OCI-LY7 (cell line): ENCODE measurements around the gene CDC5L. TPM values are rescaled to one million over a fixed set of nuclear protein-coding genes. Genes with fewer than 3 reads are reported as not detected.
A peak's percentile ranks its signal among the peaks of the same experiment; 100 is the strongest.

Experiments used
- BruUV-seq: library from RNA; stranded (reverse); fragments of 400-500 nt; replicated peaks from 2 replicates; lab custom pipeline; 2021; lab: Mats Ljungman, UMichigan
- CTCF ChIA-PET: fragments of 300-600 bp; sonication (Branson Sonifier 250); formaldehyde crosslinking; loops from one replicate; lab custom pipeline; 2022; ENCODE audit warnings: antibody characterized with exemption; ENCODE audit not compliant: unreplicated experiment; lab: Charles Lee
- POLR2A ChIA-PET: fragments of 300-600 bp; sonication (Branson Sonifier 250); formaldehyde crosslinking; loops from one replicate; lab custom pipeline; 2022; ENCODE audit warnings: antibody characterized with exemption; lab: Charles Lee
- DNase-seq: peaks from one replicate; pipeline ENCODE4 v3.0.0-alpha.2; 2015; ENCODE audit warnings: low spot score
- H2AFZ ChIP-seq: fragments of 200-600 bp; sonication (generic), shearing (Covaris generic); 2 replicates; pipeline ENCODE4 v1.6.1; 2014; ENCODE audit warnings: mild to moderate bottlenecking, antibody characterized with exemption, low read length, moderate library complexity
- H3K27ac ChIP-seq: fragments of 200-600 bp; sonication (generic); 2 replicates; pipeline ENCODE4 v1.5.1; 2014; ENCODE audit warnings: mixed run types, low read depth, mild to moderate bottlenecking, moderate library complexity, low read length, inconsistent platforms; ENCODE audit not compliant: poor library complexity, severe bottlenecking
- H3K36me3 ChIP-seq: fragments of 200-600 bp; sonication (generic); 2 replicates; pipeline ENCODE4 v1.6.1; 2014; ENCODE audit warnings: mild to moderate bottlenecking, antibody characterized with exemption, low read length, moderate library complexity, mixed read lengths; ENCODE audit not compliant: insufficient read depth
- H3K4me1 ChIP-seq: fragments of 200-600 bp; sonication (generic); 2 replicates; pipeline ENCODE4 v1.5.1; 2014; ENCODE audit warnings: mild to moderate bottlenecking, low read length; ENCODE audit not compliant: insufficient read depth, poor library complexity, severe bottlenecking
- H3K4me2 ChIP-seq: fragments of 200-600 bp; sonication (generic); 2 replicates; pipeline ENCODE4 v1.6.1; 2014; ENCODE audit warnings: mild to moderate bottlenecking, low read length
- H3K4me3 ChIP-seq: fragments of 200-600 bp; sonication (generic); 2 replicates; pipeline ENCODE4 v1.5.1; 2014; ENCODE audit warnings: mild to moderate bottlenecking, low read depth, low read length; ENCODE audit not compliant: poor library complexity, severe bottlenecking
- H3K79me2 ChIP-seq: fragments of 200-600 bp; sonication (generic); 2 replicates; pipeline ENCODE4 v1.6.1; 2016; ENCODE audit warnings: low read depth, mild to moderate bottlenecking, low read length, moderate library complexity, mixed read lengths; ENCODE audit not compliant: insufficient read depth
- H3K9me2 ChIP-seq: fragments of 200-600 bp; sonication (generic); 2 replicates; pipeline ENCODE4 v1.6.1; 2016; ENCODE audit warnings: mild to moderate bottlenecking, low read length, mixed read lengths; ENCODE audit not compliant: insufficient read depth
- H3K9me3 ChIP-seq: fragments of 200-600 bp; sonication (generic); 2 replicates; pipeline ENCODE4 v1.6.1; 2014; ENCODE audit warnings: mild to moderate bottlenecking, mixed run types, low read length, mixed read lengths
- H4K20me1 ChIP-seq: fragments of 200-600 bp; sonication (generic); 2 replicates; pipeline ENCODE4 v1.6.1; 2014; ENCODE audit warnings: mild to moderate bottlenecking, antibody characterized with exemption, low read length, moderate library complexity, mixed read lengths; ENCODE audit not compliant: insufficient read depth
- EZH2phosphoT487 ChIP-seq: fragments of 200-600 bp; sonication (generic); IDR thresholded peaks from 2 replicates; pipeline ENCODE4 v1.6.1; 2018; ENCODE audit warnings: low read depth, borderline replicate concordance, mild to moderate bottlenecking, mixed run types, antibody characterized with exemption, low read length, moderate library complexity, mixed read lengths
- intact Hi-C: fragments of 100-400 bp; cut with micrococcal nuclease; formaldehyde crosslinking; loops from one replicate; pipeline ENCODE4 v1.10.0; 2022; ENCODE audit not compliant: unreplicated experiment
- total RNA-seq, 2 experiments: library from RNA; depleted of rRNA in 1 of 2; stranded (reverse); fragments of >200 nt in 1 of 2; shearing (Covaris generic) in 1 of 2; gene quantifications; 2 replicates each; pipeline ENCODE4 v1.2.3, GENCODE V29; 2014 to 2022
- TF ChIP-seq, protein P1 (sequence below): fragments of 200-600 bp; sonication (generic); conservative IDR thresholded peaks from 2 replicates; pipeline ENCODE4 v1.5.1; 2014; ENCODE audit warnings: mild to moderate bottlenecking, antibody characterized with exemption, low read length, moderate library complexity, mixed read lengths

CDC5L gene
- total RNA-seq, 2 experiments from 2014 or later: 21.5 to 24.0 TPM

DNA sequence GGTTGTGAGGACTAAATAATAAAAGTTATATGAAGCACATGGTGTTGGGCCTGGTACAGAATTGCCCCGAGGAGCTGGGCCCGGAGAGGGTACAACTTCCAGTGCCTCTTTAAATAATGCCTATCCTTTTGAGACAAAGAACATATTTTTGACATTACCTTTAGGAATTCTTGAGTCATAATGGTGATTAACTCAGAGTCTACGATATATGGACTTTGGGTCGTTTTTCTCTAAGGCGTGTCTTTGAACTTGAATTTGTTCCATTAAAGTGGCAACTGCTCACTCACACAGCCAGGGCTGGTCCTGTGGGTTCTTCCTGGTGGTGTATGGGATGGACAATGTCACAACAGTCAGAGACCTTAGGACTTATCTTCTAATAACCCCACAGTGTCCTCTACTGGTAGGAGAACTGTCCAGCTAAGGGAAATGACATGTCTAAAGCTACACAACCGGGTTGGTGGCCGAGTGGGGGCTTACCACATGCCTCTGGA, 106.5 kb downstream of the CDC5L start:
- H2AFZ ChIP-seq: no peak overlapping the region
- H3K4me2 ChIP-seq: no peak overlapping the region

DNA sequence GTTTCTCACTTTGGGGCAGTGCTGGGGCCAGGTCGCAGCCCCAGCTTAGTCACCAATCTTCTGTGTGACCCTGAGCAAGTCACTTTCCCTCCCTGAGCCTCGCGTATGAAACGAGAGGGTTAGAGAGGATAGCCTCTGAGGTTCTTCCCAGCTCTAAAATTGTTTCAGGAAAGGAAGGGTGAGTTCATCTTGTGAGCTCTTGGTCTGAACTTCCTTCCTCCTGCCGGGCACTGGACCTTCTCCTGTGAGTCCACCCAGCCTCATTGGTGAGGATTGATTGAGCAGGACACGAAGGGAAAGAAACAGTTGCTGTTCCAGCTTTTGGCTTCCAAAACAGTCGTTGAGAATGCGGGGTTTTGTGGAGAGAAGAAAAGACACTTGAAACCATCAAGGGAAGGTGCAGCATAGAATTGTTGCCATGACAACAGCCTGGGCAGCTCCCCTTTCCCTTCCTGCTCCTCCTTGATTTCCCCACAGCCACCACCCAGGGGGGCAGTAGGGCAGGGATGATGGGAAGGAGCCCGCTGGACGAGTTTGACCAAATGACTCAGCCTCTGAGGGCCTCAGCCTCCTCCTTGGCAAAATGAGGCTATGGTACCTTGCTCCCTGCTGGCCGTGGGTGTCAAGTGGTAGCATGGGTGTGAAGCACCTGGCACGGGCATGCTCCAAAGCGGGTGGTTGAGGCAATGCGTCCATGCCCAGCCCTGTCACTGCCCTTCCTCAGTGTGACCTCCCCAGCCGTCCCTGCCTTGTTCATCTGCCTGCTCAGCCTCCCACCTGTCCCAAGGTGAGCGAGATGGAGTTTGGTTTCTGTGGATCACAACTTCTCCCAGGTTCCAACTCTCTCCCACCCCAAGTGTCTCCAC, 107.8 kb downstream of the CDC5L start:
- TF ChIP-seq EZH2phosphoT487: no peak
- TF ChIP-seq, protein P1, sequence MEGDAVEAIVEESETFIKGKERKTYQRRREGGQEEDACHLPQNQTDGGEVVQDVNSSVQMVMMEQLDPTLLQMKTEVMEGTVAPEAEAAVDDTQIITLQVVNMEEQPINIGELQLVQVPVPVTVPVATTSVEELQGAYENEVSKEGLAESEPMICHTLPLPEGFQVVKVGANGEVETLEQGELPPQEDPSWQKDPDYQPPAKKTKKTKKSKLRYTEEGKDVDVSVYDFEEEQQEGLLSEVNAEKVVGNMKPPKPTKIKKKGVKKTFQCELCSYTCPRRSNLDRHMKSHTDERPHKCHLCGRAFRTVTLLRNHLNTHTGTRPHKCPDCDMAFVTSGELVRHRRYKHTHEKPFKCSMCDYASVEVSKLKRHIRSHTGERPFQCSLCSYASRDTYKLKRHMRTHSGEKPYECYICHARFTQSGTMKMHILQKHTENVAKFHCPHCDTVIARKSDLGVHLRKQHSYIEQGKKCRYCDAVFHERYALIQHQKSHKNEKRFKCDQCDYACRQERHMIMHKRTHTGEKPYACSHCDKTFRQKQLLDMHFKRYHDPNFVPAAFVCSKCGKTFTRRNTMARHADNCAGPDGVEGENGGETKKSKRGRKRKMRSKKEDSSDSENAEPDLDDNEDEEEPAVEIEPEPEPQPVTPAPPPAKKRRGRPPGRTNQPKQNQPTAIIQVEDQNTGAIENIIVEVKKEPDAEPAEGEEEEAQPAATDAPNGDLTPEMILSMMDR: no peak
- Histone ChIP-seq H2AFZ (no peak overlapping the region), H3K9me2 (no peaks in the 10 kb centered on the region), H3K4me3 (no peak overlapping the region), H3K27ac (no peak overlapping the region), H3K79me2 (no peaks in the 10 kb centered on the region), H3K4me2 (no peak overlapping the region), H3K9me3 (no peaks in the 10 kb centered on the region), H3K4me1 (no peaks in the 10 kb centered on the region), H4K20me1 (no peaks in the 10 kb centered on the region), H3K36me3 (no peaks in the 10 kb centered on the region)
- ChIA-PET POLR2A (no interaction called here), CTCF (no interaction called here)
- no TSS peak for BruUV-seq
- intact Hi-C loops: no loop called here
- DNase-seq: no peak

More for the DNA sequence above, 106.5 kb downstream of the CDC5L start:
- H3K36me3 ChIP-seq: no peaks in the 10 kb centered on the region
- CTCF ChIA-PET: no interaction called here
- H3K4me1 ChIP-seq: no peaks in the 10 kb centered on the region
- intact Hi-C loops: no loop called here
- POLR2A ChIA-PET: interaction anchor here (0.5 kb wide), 1 partner anchor 298 kb away, joined by 3 read pairs; no protein-coding TSS in a partner anchor
- TF ChIP-seq EZH2phosphoT487: no peak
- TF ChIP-seq, protein P1: 0 out of 2 replicates have a peak, but pooled peaks have one; percentile 28
- no peak for DNase-seq
- H3K27ac ChIP-seq: no peak overlapping the region
- H3K4me3 ChIP-seq: no peak overlapping the region
- no peaks in the 10 kb centered on the region for H3K79me2 ChIP-seq
- H3K9me3 ChIP-seq: no peaks in the 10 kb centered on the region
- H4K20me1 ChIP-seq: no peaks in the 10 kb centered on the region
- no TSS peak for BruUV-seq
- H3K9me2 ChIP-seq: no peaks in the 10 kb centered on the region
